Body of pancreas (tissue), 4 donors: ENCODE measurements around the gene SCN9A.

Source experiments
- CTCF ChIP-seq, 7 experiments: fragments of 450-650 bp in 4 of 7; fragments of 200-600 bp in 3 of 7; sonication (generic) in 3 of 7; IDR thresholded peaks; one replicate each; pipeline ENCODE4 v1.5.1; 2016 to 2019; ENCODE audit warnings: antibody characterized with exemption in 7 of 7
- POLR2A ChIP-seq, 3 donors: fragments of 450-650 bp; IDR thresholded peaks; one replicate each; pipeline ENCODE4 v1.6.1; 2016; ENCODE audit warnings: antibody characterized with exemption in 3 of 3, mild to moderate bottlenecking in 2 of 3

GRCh38 chr2:166234112-166234846 lies 141.5 kb downstream of the SCN9A start:
- TF ChIP-seq CTCF (IDR thresholded peaks at IDR 0.05) = no peak
- TF ChIP-seq POLR2A (IDR thresholded peaks at IDR 0.05) = no peak
